ENCODE results near the gene PFKFB2.
"Not testable (repeated sequence)": the region's sequence is repeated elsewhere in the genome, so short reads cannot be mapped to it uniquely, and the experiment has no call there.

PFKFB2 gene

DNA sequence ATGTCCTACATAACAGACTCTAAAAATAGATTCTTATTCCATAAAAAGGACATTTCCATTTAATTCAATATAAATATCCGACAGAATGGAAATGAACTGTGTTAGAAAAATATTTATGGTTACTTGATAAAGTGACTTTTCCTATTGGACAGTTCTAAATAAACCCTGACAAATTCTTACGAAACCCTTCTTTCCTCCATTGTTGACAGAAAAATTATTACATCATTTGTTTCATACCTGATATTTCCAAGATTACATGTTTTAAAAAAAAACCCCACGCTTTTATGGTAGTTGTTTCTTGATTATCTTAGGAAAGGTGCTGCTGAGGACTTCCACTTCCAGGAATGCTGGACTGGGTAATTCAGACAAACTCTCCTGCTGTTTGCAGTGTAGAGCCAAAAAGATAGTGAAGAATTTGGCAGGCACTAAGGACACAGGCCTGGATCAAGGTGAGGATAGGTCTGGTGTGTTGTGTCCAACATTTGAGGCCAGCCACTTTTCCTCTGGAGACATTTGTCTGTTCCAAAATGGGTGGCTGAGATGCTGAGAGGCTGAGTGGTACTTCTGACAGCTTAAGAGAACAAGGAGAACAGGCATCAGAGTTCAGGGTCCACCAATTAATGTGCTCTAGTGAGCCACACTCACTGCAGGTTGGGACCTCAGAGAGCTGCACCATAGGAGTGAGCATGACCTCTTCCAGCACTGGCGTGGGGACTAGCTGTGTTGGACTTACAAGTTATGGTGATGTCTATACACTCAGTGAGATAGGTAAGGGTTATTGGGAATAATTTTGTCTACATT lies 13.5 kb upstream of the PFKFB2 start:
- DNase-seq, result no peak

DNA sequence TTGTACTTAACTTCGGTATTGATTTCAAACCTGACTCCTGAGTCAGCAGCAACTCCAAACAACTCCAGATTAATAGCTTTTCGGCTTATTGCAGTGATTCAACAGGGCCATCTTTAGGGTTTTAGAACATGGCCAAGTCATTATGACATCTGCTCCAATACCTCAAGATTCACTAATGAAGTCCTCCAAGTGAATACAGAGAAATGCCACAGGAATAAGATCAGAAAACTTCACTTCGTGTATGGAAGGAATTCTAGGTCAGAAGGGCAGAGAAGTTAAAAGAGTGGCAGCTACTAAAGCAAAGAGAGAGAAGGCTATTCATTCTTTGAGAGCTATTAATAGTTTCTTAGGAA lies 12.9 kb upstream of the PFKFB2 start:
- DNase-seq, result no peak

DNA sequence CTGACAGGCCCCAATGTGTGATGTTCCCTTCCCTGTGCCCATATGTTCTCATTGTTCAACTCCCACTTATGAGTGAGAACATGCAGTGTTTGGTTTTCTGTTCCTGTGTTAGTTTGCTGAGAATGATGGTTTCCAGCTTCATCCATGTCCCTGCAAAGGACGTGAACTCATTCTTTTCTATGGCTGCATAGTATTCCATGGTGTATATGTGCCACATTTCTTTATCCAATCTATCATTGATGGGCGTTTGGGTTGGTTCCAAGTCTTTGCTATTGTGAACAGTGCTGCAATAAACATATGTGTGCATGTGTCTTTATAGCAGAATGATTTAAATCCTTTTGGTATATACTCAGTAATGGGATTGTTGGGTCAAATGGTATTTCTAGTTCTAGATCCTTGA lies 11.7 kb upstream of the PFKFB2 start:
- DNase-seq, result not testable (repeated sequence)

DNA sequence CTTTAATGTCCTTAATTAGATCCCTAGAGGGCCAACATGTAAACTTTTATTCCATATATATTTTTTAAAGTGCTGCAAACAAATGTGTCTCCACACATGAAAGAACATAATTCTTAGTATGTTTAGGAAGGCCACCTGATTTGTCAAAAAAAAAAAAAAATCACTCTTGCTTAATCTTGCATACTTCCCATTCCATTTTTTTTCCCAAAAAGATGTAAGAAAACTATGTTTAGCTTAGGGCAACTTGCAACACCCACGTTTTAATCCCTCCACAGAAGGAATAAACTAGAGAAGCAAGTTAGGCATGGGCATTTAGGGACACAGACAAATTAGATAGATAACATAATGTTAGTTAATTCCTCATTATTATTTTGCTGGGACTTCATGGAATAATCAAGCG lies 7.6 kb upstream of the PFKFB2 start:
- no peak for DNase-seq

DNA sequence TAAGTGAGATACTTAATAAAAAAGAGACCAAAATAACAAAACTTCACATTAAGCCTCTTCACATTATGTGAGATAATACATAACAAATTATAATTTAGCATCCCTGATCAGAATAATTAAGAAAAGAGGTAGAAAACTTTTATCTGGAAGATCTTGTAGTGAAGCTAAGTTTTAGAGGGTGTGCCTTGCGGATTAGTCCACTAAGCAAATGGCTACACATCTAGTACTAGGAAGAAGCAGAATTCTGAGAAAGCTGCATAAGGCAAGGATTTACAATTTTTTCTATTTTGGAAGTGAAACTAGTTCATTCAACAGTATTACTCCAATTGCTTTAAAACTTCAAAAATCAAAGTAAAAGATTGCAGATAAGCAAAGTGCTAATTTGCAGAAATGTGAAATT lies 5.6 kb upstream of the PFKFB2 start:
- no peak for DNase-seq

DNA sequence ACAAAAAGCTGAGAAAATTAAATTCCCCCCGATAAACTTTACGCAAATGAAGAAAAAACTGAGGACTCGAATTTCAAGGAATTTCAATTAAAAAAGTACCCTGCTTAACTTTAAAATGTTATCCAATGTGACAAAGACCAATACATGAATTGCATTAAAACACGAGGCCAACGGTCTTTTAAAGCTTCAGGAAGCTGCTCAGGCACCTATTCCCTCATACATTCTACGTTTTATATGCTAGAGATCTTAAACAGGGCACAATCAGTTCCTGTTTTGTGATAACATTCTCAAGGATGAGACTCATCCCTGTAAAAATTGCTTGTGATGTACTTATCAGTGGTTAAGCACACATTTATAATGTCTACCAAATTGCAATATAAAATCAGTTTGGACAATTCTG lies 5.0 kb upstream of the PFKFB2 start:
- no peak for DNase-seq

DNA sequence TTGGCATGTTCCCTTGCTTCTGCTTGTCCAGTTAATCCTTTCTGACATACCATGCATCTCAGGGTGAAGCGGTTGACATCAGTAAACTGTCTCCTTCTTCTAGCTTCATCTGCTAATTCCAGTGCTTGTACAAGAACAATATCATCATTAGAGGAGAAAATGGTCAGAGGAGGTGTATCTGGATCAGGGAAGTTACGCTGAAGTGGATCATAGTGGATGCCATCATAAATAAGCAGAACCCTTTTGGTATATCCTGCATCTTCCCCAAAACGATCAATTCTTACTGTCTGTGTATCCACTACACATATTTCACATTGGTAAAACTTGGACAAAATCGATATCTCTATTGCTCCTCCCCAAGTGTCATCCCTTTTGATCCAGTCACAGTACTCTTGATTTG lies 4.0 kb upstream of the PFKFB2 start:
- no peak for DNase-seq

DNA sequence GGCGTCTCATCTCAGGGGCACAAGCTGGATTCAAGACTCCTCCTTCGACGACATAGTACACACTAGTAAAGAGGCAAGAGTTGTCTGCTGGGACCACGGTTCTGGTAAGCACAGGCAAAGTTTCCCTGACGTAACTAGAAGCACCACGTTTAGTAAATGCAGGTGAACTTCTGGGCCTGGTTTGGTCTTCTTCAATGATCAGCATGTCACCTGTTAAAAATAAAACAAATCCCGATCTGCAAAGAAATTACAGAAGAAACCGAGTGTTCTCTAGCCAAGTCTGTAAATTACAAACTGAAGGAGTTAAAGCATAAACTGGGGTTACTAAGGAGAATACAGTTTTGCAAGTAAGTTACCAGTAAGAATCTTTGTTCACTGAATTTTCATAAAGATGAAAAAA lies 3.6 kb upstream of the PFKFB2 start:
- no peak for DNase-seq

DNA sequence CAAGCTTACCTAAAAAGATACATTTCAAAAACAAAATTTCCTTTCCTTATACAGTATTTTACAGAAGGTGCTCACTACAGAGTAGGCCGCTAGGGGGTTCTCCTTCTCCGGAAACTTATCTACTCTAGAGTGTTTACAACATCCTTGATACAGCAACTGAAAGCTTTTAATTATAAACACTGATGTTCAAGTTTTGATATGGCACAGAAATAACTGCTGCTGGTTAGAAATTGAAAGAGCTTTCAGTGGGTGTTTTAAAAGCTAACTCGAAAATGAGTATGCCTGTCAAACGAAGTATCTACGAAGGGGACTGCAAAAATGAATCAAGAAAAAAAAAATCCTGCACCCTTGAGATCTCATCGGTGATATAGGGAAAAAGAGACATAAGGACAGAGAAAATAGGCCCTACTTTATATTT lies 3.1 kb upstream of the PFKFB2 start:
- peak in 4 of 5 experiments; percentile 13 to 68 (median 37) for DNase-seq

DNA sequence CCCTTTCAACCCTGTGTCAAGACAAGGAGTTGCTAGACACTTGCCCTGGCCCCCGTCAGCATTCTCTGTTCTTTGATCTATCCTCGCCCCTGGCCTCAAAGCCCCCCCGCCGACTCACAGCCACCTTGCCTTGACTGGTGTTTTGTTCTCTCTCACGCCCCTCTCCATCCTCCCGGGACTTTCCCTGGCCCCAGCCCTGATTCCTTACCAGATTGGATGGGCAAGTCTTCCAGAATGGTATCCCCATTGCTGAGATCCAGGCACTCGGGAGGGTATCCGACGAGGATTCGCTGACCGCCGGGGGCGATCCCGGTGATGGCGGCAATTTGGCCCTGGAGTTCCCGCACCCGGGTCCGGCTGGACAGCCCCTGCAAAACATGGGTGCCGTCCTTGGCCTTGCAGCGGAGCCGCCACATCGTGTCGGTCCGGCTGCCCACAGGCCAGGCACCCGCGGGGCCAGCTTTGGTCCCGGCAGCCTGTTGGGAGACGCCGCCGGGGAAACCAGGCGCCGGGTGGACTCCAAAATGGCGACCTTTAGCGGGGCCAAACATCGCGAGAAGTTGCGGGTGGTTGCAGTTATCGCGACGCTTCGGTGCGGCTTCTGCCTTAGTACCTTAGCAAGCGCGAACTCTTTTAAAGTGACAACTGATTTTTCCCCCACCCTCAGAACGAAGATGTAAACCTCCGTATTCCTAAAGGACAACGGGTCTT lies 2.4 kb upstream of the PFKFB2 start:
- DNase-seq, result peak; percentile 75 to 95 (median 83)

DNA sequence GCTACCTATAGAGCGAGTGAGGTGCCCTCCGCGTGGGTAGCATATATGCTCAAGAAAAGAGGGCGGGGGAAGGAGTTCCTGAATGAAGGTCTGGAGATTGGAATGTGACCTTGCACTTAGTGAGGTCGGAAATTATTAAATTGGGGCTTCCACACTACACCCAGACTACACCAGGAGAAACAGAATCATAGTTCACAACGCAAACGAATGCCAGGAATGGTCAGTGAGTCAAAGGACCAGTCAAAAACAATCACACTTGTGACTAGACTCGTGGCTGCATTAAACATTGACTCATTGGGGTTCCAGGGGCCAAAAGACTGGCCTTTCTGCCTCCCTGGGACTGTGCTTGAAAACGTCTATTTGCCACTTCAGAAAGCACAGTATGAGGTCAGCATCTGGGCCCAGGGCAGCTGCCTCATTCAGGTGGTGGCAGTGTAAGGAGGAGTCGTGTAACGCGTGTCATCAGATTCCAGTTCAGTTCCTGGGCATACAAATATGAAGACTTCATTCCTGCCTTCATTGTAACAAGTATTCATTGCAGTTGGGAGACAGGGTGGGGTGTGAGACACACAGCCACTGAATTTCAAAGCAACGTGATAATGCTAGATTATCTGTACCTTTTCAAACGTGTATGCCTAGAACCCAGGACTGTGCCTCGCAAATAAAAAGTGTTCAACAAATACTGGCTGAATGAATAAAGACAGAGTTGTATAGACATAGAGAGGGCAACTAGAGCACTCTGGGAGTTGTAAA lies 1.7 kb upstream of the PFKFB2 start, which contains the start of gene YOD1:
TSS of gene YOD1 (minus strand) at position 18 of the 753 bp plus-strand sequence. CDS start 178 bp downstream, outside the sequence.
- DNase-seq, result no peak

DNA sequence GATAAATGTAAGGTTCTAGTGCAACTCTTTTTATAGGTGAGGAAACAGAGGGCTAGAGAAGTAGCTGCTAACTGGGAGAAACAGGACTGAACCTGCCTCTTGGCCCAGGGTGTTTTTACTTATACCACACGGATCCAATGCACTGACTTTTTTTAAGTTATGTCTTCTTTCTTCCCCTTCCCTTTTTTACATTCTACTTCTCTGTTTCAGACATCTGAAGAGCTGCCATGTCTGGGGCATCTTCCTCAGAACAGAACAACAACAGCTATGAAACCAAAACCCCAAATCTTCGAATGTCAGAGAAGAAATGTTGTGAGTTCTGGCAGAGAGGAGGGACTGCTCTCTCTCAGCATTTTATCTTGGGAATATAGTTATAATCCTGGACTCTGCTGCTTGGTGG lies 1.4 kb downstream of the PFKFB2 start:
- DNase-seq, result no peak

DNA sequence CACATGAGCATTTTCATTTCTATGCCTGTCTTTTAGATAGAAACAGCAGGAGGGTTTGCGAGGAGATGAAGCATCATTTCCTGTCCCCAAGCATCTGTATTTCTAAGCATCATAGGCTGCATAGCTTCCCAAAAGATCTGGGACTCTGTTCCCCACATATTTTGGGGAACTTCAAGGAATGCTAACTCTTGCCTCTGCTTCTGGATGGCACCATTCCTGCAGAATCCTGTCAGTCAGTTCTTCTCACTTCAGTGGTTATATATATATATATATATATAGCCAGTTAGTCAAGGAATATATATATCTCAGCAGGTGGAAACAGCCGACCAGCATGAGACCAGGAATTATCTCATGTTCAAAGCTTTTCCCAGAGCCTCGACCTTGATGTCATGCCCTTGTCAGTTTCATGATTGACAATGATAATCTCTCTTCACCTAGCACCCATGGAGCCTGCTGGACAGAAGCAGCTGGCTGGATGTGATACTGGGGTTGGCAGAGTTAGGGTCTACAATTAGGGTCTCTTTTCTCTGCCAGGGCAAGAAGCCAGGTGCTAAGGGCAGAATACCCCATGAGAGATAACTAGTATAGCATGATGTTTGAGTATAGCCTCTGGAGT lies 2.4 kb downstream of the PFKFB2 start:
- no peak for DNase-seq

DNA sequence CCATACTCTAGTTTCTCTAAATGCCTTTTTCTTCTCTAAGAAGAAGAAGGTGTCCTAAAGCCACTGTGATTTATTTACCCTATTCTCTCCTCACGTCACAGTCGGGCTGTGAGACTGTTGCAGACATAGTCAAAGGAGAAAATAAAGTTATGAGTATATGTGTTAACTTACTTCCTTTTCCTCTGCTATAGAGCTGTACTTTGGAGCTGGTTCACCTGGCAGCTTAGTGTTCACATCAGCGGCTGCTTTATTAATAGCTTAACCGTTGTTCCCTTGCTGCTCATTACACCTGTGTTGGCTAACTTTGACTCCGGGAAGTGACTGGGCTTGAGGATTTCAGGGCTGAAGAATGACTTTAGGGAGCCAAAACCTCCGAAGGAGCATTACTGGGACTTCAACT lies 3.6 kb downstream of the PFKFB2 start:
- DNase-seq, result no peak

DNA sequence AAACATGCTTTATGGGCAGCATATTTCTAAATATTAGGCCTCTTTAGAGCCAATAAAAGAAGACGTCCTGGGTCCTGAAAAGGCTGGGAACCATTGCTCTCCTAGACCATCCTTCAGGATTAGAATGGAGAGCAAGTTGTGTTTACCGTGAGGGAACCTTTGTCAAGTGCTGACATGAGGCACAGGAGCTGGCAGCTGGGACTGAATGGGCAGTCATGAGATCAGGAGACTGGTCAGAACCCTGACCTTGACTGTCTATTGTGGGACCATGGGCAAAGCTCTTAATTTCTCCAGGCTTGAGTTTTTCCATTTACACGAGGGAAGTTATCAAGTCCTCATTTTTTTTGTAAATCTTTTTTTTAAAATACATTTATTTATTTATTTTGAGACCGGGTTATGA lies 5.2 kb downstream of the PFKFB2 start:
- no peak for DNase-seq

DNA sequence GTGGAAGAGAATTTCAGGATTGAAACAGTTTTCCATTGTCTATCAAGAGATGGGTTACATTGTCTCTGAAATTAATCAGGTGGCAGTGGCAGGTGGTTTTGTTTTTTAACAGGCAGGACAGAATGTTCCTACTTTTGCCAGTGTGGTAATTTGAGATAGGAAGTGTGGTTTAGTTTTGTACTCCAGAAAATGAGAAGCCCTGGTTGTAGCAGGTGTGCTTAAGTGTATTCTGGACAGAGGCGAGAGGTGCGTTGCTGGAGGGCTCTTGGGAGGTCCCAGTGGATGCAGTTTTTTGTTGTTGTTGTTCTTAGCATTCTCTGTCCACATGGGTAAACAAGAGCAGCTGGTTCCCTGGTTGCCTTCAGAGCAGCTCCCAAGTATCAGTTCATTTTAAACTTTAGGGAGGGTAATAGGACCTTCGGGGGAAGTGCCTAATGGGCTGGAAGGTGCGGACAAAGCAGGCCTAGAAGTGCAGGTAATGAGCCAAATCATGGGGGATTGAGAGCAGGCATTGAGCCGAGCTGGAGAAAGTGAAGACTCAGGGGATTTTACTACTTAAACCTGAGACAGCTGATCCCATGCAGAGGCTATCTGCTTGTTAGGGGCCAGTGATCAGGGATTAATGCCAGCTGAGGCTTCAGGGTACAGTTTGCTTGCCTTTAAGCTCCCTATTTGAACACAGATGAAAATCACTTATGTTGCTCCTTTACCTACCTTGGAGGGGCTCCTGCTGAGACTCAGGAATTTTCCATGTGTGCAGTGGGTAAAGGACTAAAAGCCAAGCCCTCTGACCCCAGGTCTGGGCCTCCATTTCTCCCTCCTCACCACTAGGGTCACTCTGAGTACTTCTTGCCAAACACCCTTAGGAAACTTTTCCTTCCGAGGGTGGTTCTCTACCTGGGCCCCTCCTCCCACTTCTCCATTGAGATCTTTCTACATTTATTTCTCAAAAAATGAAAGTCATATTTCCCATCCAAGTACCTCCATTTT lies 6.1 kb downstream of the PFKFB2 start:
- DNase-seq, result no peak

DNA sequence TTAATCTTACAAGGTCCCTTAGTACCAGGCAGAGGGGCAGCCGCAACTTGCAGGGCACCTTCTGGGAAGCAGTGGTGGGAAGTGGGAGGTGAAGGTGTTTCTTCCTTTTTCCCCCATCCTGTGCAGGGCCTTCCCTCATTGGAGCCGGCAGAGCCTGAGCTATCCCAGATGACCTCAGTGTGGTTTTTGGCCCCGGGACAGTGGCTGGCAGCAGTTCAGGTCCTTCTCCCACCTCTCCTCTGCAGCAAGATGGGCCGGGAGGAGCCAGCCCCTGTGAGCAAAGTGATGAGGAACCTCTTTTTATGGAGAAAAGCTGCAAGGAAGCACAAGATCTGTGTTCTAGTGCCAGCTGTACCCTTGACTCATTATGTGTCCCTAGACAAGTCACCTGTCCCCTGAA lies 6.8 kb downstream of the PFKFB2 start:
- no peak for DNase-seq

DNA sequence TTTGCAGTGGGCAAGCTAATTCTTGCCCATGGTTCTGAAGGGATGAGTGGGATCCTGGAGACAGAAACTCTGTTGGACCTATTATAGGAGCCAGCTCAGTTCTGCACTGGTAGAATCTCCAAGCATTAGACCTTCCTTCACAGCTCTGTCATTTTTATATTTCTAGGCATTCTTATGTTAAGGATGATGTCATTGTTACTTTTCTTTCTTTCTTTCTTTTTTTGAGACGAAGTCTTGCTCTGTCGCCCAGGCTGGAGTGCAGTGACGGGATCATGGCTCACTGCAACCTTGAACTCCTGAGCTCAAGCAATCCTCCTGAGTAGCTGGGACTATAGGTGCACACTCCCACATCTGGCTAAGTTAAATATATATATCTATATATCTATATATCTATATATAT lies 7.5 kb downstream of the PFKFB2 start:
- DNase-seq, result no peak

DNA sequence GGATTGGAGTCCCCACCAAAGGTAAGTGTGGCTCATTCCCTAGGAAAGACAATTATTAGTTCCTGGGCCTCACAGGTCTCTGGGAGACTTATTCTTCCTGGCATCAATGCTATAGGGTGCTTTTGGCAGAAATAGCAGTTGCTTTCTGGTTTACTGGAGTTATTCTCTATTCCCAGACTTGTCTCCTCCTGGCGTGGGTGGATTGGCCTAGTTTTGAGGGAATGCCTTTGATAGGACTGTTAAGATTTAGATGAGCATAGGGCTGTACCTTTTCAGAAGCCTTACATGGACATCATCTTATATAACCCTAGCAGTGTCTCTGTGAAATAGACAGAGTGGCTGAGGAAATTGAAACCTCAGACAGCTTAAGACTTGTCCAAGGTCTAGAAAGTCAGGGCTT lies 9.0 kb downstream of the PFKFB2 start:
- DNase-seq, result no peak

DNA sequence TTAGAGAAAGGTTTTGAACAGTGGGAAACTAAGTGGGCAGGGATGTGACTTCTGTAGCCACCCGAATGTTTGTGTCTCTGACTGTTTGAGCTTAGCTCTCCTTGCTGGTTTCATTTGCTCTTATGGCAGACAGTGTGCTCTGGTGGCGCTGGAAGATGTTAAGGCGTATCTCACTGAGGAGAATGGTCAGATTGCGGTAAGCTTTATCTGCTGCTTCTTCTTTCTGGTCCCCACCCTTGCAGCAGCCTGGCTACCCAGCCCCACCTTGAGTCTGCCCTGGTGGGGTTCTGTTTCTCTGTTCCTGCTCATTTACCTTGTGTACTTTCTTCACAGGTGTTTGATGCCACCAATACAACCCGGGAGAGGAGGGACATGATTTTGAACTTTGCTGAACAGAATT lies 9.9 kb downstream of the PFKFB2 start:
- no peak for DNase-seq

DNA sequence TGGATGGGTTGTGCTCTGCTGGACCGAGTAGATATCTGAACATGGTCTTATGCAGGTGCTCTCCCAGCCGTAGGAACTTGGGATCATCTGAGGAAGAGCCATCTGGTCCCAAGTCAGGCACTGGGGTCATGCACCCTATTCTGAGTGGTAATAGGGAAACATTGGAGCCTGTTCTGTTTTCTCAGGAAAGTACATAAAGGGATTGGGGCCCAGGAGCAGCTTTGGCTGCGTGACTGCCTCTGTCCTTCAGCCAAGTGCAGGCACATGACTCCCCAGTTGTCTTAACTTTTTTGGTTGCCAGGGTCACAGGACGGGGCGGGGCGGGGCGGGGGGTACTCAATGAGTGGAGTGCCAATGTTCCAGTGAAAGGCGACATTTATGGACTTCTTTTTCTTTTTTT lies 11.5 kb downstream of the PFKFB2 start:
- no peak for DNase-seq

DNA sequence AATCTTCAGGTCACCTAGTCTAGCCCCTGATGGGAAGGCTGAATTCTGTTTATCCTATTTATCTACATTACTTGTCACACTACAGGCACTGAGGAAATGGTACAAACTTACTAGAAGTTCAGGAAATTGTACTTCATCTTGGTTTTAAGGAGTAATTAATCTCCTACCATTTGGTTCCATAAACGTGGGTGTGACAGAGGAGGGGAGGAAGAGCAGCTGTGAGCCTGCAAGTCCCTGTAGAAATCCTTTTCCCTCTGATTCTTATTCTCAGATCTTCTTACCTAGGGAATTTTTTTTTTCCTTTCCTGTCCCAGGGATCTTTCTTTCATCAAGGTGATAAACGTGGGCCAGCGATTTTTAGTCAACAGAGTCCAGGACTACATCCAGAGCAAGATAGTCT lies 14.1 kb downstream of the PFKFB2 start:
- no peak for DNase-seq

Measured in T-helper 2 cell (primary cell).